ENCODE results near the gene SHKBP1. TPM values are rescaled to one million over a fixed set of nuclear protein-coding genes. Genes with fewer than 3 reads are reported as not detected.

The SHKBP1 gene
- total RNA-seq, 1 experiment from 2014 or later, result 43.0 TPM

DNA sequence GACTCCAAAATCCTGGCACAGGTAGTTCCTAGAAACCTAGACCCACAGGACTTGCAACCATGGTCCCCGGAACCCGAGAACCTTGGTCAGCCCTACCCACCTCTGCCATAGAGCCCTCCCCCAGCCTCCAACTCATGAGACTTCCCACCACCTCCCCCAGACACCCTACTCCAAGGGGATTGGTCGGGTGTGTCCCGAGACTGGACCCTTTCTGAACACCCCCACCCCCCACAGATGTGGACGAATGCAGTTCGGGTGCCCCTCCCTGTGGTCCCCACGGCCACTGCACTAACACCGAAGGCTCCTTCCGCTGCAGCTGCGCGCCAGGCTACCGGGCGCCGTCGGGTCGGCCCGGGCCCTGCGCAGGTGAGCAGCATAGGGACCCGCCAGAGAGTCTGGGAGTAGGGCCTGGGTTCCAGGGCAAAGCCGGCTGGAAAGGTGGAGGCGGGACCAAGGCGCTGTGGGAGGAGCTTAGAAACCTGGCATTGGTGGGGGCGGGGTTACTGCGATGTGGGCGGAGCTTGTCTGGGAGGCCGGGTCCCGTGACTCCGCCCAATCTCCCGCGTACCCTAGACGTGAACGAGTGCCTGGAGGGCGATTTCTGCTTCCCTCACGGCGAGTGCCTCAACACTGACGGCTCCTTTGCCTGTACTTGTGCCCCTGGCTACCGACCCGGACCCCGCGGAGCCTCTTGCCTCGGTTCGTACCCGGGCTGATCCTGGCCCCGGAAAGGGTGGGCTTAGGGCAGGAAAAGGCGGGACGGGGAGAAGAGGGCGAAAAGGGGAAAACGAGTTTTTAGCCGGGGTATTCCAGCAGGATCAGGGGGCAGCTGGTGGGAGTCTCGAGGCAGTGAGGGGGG lies 36.4 kb downstream of the SHKBP1 start:
- no peaks in the 10 kb centered on the region for H3K36me3 ChIP-seq (ENCODE audit: low read depth, low read length)
- H3K4me1 ChIP-seq (ENCODE audit: insufficient read depth, low read length), result peaks cover 18% of the 10 kb centered on the region
- DNase-seq (no peak), ATAC-seq (no peak)
- H3K79me2 ChIP-seq (ENCODE audit: low read length), result no peaks in the 10 kb centered on the region
- no peak overlapping the region for H2AFZ ChIP-seq (ENCODE audit: low read length)
- no peak overlapping the region for H3K9ac ChIP-seq (ENCODE audit: low read length)
- POLR2A ChIA-PET (ENCODE audit: unreplicated experiment), result no interaction called here
- BruUV-seq (replicated peaks), result no TSS peak
- no peak overlapping the region for H3K4me3 ChIP-seq (ENCODE audit: low read length)
- H4K20me1 ChIP-seq (ENCODE audit: low read length), result no peaks in the 10 kb centered on the region
- H3K27me3 ChIP-seq (ENCODE audit: low read length), result no peaks in the 10 kb centered on the region
- CTCF ChIA-PET, result no interaction called here
- H3K27ac ChIP-seq (ENCODE audit: low read length), result no peak overlapping the region
- H3F3A ChIP-seq (ENCODE audit: low read length, unreplicated experiment), result no peaks in the 10 kb centered on the region
- H3K4me2 ChIP-seq (ENCODE audit: low read length), result no peak overlapping the region
- no peaks in the 10 kb centered on the region for H3K9me3 ChIP-seq (ENCODE audit: low read length)
- intact Hi-C loops (cut with micrococcal nuclease), result no loop called here
- TF ChIP-seq EZH2phosphoT487 (IDR thresholded peaks at IDR 0.05; ENCODE audit: borderline replicate concordance, low read length) (no peak), EZH2 (IDR thresholded peaks at IDR 0.05; ENCODE audit: low read length, unreplicated experiment) (no peak)
- TF ChIP-seq, protein P1, sequence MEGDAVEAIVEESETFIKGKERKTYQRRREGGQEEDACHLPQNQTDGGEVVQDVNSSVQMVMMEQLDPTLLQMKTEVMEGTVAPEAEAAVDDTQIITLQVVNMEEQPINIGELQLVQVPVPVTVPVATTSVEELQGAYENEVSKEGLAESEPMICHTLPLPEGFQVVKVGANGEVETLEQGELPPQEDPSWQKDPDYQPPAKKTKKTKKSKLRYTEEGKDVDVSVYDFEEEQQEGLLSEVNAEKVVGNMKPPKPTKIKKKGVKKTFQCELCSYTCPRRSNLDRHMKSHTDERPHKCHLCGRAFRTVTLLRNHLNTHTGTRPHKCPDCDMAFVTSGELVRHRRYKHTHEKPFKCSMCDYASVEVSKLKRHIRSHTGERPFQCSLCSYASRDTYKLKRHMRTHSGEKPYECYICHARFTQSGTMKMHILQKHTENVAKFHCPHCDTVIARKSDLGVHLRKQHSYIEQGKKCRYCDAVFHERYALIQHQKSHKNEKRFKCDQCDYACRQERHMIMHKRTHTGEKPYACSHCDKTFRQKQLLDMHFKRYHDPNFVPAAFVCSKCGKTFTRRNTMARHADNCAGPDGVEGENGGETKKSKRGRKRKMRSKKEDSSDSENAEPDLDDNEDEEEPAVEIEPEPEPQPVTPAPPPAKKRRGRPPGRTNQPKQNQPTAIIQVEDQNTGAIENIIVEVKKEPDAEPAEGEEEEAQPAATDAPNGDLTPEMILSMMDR (conservative IDR thresholded peaks at IDR 0.05; ENCODE audit: low read depth, low read length), result no peak
- no peaks in the 10 kb centered on the region for H3K9me2 ChIP-seq (replicated peaks; ENCODE audit: low read length)

DNA sequence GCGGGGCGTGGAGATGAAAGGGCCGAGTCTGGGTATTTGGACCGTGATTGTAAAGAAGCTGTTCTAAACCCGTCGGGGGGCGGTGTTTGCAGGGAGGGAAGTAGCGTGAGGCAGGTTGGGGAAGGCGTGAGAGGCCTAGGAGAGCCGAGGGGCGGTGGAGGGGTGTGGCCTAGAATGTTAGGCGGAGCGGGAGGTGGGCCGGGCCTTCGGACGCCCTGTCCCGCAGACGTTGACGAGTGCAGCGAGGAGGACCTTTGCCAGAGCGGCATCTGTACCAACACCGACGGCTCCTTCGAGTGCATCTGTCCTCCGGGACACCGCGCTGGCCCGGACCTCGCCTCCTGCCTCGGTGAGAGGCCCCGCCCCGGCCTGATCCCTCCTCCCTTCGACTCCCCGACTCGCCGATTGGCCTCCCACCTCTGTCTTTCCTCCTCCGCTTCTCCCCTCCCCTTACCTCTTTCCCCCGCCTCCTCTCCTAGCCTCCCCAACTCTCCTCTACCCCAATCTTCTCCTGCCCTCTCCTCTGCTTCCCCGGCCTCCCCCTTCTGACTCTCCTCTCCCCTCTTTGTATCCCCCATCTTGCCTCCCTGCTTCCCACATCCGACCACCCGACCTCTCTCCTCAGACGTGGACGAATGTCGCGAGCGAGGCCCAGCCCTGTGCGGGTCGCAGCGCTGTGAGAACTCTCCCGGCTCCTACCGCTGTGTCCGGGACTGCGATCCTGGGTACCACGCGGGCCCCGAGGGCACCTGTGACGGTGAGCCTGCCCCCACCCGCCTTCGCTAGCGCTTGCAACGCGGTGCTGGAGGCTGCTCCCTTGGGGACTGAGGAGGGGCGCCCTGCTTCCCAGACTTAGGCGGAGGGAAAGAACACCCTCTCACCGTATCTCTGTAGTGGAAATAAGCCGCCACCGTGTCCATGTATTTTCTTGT lies 37.3 kb downstream of the SHKBP1 start:
- no peaks in the 10 kb centered on the region for H3K9me3 ChIP-seq (ENCODE audit: low read length)
- no peaks in the 10 kb centered on the region for H4K20me1 ChIP-seq (ENCODE audit: low read length)
- H3K79me2 ChIP-seq (ENCODE audit: low read length), result no peaks in the 10 kb centered on the region
- H2AFZ ChIP-seq (ENCODE audit: low read length), result no peak overlapping the region
- BruUV-seq (replicated peaks), result no TSS peak
- CTCF ChIA-PET, result no interaction called here
- H3K27ac ChIP-seq (ENCODE audit: low read length), result no peak overlapping the region
- no peak overlapping the region for H3K4me2 ChIP-seq (ENCODE audit: low read length)
- TF ChIP-seq, protein P1 (conservative IDR thresholded peaks at IDR 0.05; ENCODE audit: low read depth, low read length), result no peak
- TF ChIP-seq EZH2 (IDR thresholded peaks at IDR 0.05; ENCODE audit: low read length, unreplicated experiment), result no peak
- TF ChIP-seq EZH2phosphoT487 (IDR thresholded peaks at IDR 0.05; ENCODE audit: borderline replicate concordance, low read length), result no peak
- H3K27me3 ChIP-seq (ENCODE audit: low read length), result no peaks in the 10 kb centered on the region
- no peaks in the 10 kb centered on the region for H3F3A ChIP-seq (ENCODE audit: low read length, unreplicated experiment)
- H3K9me2 ChIP-seq (replicated peaks; ENCODE audit: low read length), result no peaks in the 10 kb centered on the region
- ATAC-seq (no peak), DNase-seq (no peak)
- intact Hi-C loops (cut with micrococcal nuclease), result no loop called here
- POLR2A ChIA-PET (ENCODE audit: unreplicated experiment), result no interaction called here
- H3K4me3 ChIP-seq (ENCODE audit: low read length), result no peak overlapping the region
- no peaks in the 10 kb centered on the region for H3K36me3 ChIP-seq (ENCODE audit: low read depth, low read length)
- peaks cover 18% of the 10 kb centered on the region for H3K4me1 ChIP-seq (ENCODE audit: insufficient read depth, low read length)
- no peak overlapping the region for H3K9ac ChIP-seq (ENCODE audit: low read length)

Data from PC-3 (cell line).